ENCODE data around the gene OBSCN.

GRCh38 chr1:228276901-228277490 is 69.2 kb downstream of the OBSCN start:
- TF ChIP-seq EZH2 (IDR thresholded peaks at IDR 0.05; ENCODE audit: borderline replicate concordance, low read depth, low read length, severe bottlenecking) (no peak), CTCF (IDR thresholded peaks at IDR 0.05; ENCODE audit: extremely low read depth in 1 of 2, insufficient read depth in 1 of 2, low read depth in 1 of 2, low read length in 2 of 2) (no peak), POLR2A (IDR thresholded peaks at IDR 0.05; ENCODE audit: low read depth, low read length) (no peak), GATA2 (IDR thresholded peaks at IDR 0.05; ENCODE audit: insufficient read depth, insufficient read length, low read depth, low read length) (no peak), JUN (IDR thresholded peaks at IDR 0.05; ENCODE audit: borderline replicate concordance, insufficient read depth, insufficient read length, low read depth) (no peak), FOS (IDR thresholded peaks at IDR 0.05; ENCODE audit: borderline replicate concordance, insufficient read depth, low read length) (no peak), POLR2AphosphoS5 (IDR thresholded peaks at IDR 0.05; ENCODE audit: insufficient read depth, low read depth, low read length) (no peak)
- TF ChIP-seq, protein P1, sequence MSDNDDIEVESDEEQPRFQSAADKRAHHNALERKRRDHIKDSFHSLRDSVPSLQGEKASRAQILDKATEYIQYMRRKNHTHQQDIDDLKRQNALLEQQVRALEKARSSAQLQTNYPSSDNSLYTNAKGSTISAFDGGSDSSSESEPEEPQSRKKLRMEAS (IDR thresholded peaks at IDR 0.05; ENCODE audit: insufficient read depth, insufficient read length) = no peak
